Thymus (tissue), 11 donors: ENCODE results near the gene SEC14L6. TPM values are rescaled to one million over a fixed set of nuclear protein-coding genes. Genes with fewer than 3 reads are reported as not detected.
"Not testable (repeated sequence)": the region's sequence is repeated elsewhere in the genome, so short reads cannot be mapped to it uniquely, and the experiment has no call there.

Experiments used
- DNase-seq, 9 donors: peaks; one replicate each; pipeline ENCODE4 v3.0.0-alpha.2; 2013; ENCODE audit warnings: low spot score in 9 of 9, low read depth in 6 of 9, missing footprints in 1 of 9
- H3K27ac ChIP-seq, 2 donors: one replicate each; pipeline ENCODE4 v1.5.1; 2013; ENCODE audit warnings: control low read depth in 1 of 2, low read depth in 1 of 2, low read length in 1 of 2, mild to moderate bottlenecking in 1 of 2, moderate library complexity in 1 of 2
- H3K27me3 ChIP-seq, 2 donors: one replicate each; pipeline ENCODE4 v1.5.1; 2013; ENCODE audit warnings: low read length in 1 of 2; ENCODE audit not compliant: control insufficient read depth in 2 of 2, insufficient read depth in 1 of 2
- H3K36me3 ChIP-seq, 2 donors: one replicate each; pipeline ENCODE4 v1.5.1; 2013; ENCODE audit warnings: low read length in 1 of 2, mild to moderate bottlenecking in 1 of 2, moderate library complexity in 1 of 2; ENCODE audit not compliant: control insufficient read depth in 2 of 2, insufficient read depth in 2 of 2
- H3K4me1 ChIP-seq, 2 donors: one replicate each; pipeline ENCODE4 v1.5.1; 2013; ENCODE audit warnings: low read length in 2 of 2; ENCODE audit not compliant: control insufficient read depth in 2 of 2, insufficient read depth in 2 of 2
- H3K4me3 ChIP-seq, 2 donors: one replicate each; pipeline ENCODE4 v1.5.1; 2013; ENCODE audit warnings: low read length in 2 of 2, control low read depth in 1 of 2, mild to moderate bottlenecking in 1 of 2
- H3K9me3 ChIP-seq, 2 donors: one replicate each; pipeline ENCODE4 v1.5.1; 2013; ENCODE audit warnings: low read length in 1 of 2, mild to moderate bottlenecking in 1 of 2; ENCODE audit not compliant: control insufficient read depth in 2 of 2, insufficient read depth in 1 of 2
- WGBS: extraction: QIAGEN DNeasy Blood & Tissue Kit; methylation state at CpG from one replicate; pipeline ENCODE4 v1.1.7; 2013; 5-methylcytosine and 5-hydroxymethylcytosine counted together
- polyA plus RNA-seq: library from polyadenylated mRNA; stranded (reverse); fragments of 200-250 nt; gene quantifications from one replicate; pipeline ENCODE4 v1.2.3, GENCODE V29; 2013
- total RNA-seq: library from RNA; stranded (reverse); fragments of 120-200 nt; gene quantifications from one replicate; pipeline ENCODE4 v1.2.4, GENCODE V29; 2013
- donor health status: healthy.

The SEC14L6 gene
- total and polyA plus RNA-seq, 2 donors = 0.24 to 0.39 TPM

DNA sequence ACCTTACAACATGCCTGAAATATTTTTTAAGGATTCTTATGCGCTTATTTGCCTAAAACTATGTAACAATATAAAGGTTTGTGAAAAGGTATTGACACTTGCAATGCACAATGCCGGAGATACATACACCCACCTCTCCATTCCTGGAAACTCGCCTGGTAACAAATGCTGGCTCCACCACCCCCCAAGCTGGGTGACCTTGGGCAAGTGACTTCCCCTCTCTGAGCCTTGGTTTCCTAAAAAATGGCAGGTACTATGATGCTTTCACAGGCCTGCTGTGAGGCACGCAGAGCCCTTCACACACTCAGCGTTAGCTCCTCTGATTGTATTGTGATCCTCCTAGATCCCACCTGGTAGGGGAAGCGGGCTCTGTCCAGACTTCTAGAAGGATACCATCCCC lies 25.7 kb upstream of the SEC14L6 start:
- H3K4me1 ChIP-seq = peaks cover 0 to 2% of the 10 kb centered on the region in 2 donors
- no peaks in the 10 kb centered on the region for H3K9me3 ChIP-seq
- H3K4me3 ChIP-seq = no peak overlapping the region
- no peak overlapping the region for H3K27ac ChIP-seq
- H3K27me3 ChIP-seq = peaks cover 19 to 50% of the 10 kb centered on the region in 2 donors
- no peak for DNase-seq
- peaks cover 11 to 20% of the 10 kb centered on the region in 2 donors for H3K36me3 ChIP-seq
- WGBS = 92% methylated on average over 6 of the region's 6 CpGs

- DNase-seq = no peak
- Histone ChIP-seq H3K4me1 (peaks cover 0 to 1% of the 10 kb centered on the region in 2 donors), H3K36me3 (no peaks in the 10 kb centered on the region), H3K9me3 (no peaks in the 10 kb centered on the region), H3K4me3 (no peak overlapping the region), H3K27me3 (peaks cover 12 to 42% of the 10 kb centered on the region in 2 donors), H3K27ac (no peak overlapping the region)
- WGBS = 94% methylated on average over 10 of the region's 10 CpGs
These were observed 23.2 kb upstream of the SEC14L6 start for GRCh38 chr22:30569674-30570202.

DNA sequence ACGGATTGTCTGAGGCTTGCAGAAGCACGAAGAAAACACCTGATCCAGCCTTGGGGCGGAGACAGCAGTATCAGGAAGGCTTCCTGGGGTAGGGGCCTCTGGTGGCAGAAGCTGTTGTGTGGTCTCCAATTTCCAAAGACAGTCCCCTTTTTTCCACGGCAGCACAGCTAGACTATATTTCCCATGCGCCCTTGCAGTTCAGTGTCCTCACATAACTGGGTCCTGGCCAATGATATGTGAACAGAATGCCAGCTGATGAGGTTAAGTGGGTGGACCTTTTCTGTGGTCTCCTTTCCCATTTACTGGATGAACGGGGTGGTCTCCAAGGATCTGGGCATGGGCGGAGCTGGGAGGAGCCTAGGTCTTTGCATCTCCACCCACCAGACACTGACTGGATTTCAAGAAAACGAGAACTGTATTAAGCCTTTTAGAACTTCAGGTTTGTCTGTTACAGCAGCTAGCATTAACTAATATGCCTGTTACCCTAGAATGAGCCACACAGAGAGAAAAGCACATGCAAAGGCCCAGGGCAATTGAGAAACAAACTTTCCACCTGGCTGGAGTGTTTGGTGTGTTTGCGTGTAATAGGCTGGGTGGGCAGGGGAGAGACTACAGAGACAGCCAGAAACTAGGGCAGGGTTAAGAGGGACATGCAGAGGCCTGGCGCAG lies 21.7 kb upstream of the SEC14L6 start:
- Histone ChIP-seq H3K9me3 (no peaks in the 10 kb centered on the region), H3K27me3 (peaks cover 0 to 36% of the 10 kb centered on the region in 2 donors), H3K4me3 (no peak overlapping the region), H3K4me1 (no peaks in the 10 kb centered on the region), H3K36me3 (no peaks in the 10 kb centered on the region), H3K27ac (no peak overlapping the region)
- DNase-seq = no peak
- 84% methylated on average over 10 of the region's 10 CpGs for WGBS

- not testable (repeated sequence) for H3K4me3 ChIP-seq, H3K36me3 ChIP-seq
- 93% methylated on average over 6 of the region's 6 CpGs for WGBS
These were observed 20.7 kb upstream of the SEC14L6 start for GRCh38 chr22:30567277-30567676.

GRCh38 chr22:30566125-30566524 lies 19.6 kb upstream of the SEC14L6 start:
- Histone ChIP-seq H3K4me3 (no peak overlapping the region), H3K9me3 (no peaks in the 10 kb centered on the region), H3K36me3 (no peaks in the 10 kb centered on the region), H3K27ac (no peak overlapping the region), H3K27me3 (peaks cover 0 to 19% of the 10 kb centered on the region in 2 donors), H3K4me1 (no peaks in the 10 kb centered on the region)
- WGBS = 83% methylated on average over 7 of the region's 7 CpGs
- DNase-seq = no peak

More at GRCh38 chr22:30567277-30567676, 20.7 kb upstream of the SEC14L6 start:
- H3K27ac ChIP-seq, DNase-seq, H3K9me3 ChIP-seq, H3K4me1 ChIP-seq: not testable (repeated sequence)
- peaks cover 0 to 26% of the 10 kb centered on the region in 2 donors for H3K27me3 ChIP-seq

DNA sequence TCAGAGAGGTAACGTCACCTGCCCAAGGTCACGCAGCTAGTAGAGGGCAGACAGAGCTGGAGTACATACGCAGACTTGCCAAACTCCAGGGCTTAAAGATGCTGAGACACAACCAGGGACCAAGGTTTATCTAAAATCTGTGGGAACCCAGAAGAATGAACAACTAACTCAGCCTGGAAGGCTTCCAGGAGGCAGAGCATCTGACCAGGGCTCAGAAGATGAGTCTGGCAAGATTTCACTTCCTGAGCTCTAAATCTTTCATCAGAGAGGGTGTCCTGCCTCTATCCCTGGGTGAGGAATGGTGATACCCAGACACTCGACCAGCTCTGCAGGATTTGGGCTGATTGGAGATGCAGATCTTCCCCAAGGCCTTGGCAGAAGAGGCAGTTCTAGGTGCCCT lies 18.8 kb upstream of the SEC14L6 start:
- WGBS = 90% methylated on average over 4 of the region's 4 CpGs
- H3K27ac ChIP-seq = no peak overlapping the region
- no peak for DNase-seq

DNA sequence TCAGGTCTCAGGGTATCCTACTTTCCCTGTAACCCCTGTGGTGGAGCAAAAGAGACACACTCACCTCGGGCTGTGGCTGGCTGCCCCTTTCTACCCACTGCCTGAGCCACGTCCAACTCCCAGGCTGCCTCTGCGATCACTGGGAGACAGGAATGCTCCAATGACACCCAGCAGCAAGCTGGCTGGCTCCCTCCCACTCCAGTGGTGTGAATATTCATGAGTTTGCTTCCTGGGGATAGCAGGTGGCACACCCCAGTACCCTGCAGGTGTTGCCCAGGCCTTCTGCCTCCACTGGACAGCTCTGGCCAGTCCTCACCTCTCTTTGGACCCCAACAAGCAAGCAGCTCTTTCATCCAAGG lies 18.2 kb upstream of the SEC14L6 start:
- DNase-seq = no peak
- no peaks in the 10 kb centered on the region for H3K9me3 ChIP-seq
- no peak overlapping the region for H3K4me3 ChIP-seq
- H3K4me1 ChIP-seq = no peaks in the 10 kb centered on the region
- H3K27me3 ChIP-seq = peaks cover 0 to 16% of the 10 kb centered on the region in 2 donors
- WGBS = 68% methylated on average over 3 of the region's 3 CpGs
- no peaks in the 10 kb centered on the region for H3K36me3 ChIP-seq
- H3K27ac ChIP-seq = no peak overlapping the region

More for the DNA sequence above, 18.8 kb upstream of the SEC14L6 start:
- Histone ChIP-seq H3K27me3 (peaks cover 0 to 16% of the 10 kb centered on the region in 2 donors), H3K9me3 (no peaks in the 10 kb centered on the region), H3K4me1 (no peaks in the 10 kb centered on the region), H3K36me3 (no peaks in the 10 kb centered on the region), H3K4me3 (no peak overlapping the region)

DNA sequence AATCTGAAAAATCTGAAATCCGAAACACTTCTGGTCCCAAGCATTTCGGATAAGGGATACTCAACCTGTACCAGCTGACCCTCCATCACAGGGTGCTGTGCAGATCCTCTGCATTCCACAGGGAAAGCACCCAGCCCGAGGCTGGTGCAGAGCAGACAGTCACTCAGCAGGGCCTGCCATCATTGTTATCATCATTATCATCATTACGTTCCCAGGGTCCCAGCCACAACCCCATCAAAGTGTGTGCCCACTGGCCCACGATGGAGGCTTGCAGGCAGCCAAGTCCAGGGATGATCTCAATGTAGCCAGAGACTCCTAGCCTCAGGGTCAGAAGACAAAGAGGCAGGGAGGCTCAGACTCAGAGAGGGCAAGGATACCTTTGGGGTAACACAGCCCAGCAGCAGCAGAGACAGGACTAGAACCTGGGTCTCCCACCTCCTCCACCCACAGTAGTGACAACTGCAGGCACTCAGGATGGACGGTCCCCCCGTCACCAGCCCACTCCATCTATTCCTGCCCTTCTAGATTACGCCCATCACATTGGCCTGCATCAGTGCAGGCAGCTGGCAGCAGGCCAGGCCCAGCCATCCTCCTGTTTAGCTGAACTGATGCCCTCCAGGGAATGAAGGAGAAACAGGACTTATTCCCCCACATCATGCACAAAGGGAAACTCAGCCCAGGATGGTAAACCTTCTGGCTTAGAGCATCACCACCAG lies 17.7 kb upstream of the SEC14L6 start:
- H3K36me3 ChIP-seq = no peaks in the 10 kb centered on the region
- H3K4me1 ChIP-seq = no peaks in the 10 kb centered on the region
- H3K4me3 ChIP-seq = no peak overlapping the region
- H3K9me3 ChIP-seq = no peaks in the 10 kb centered on the region
- 88% methylated on average over 8 of the region's 8 CpGs for WGBS
- H3K27ac ChIP-seq = no peak overlapping the region
- DNase-seq = no peak
- peaks cover 0 to 13% of the 10 kb centered on the region in 2 donors for H3K27me3 ChIP-seq

GRCh38 chr22:30562366-30562765 lies 15.8 kb upstream of the SEC14L6 start:
- Histone ChIP-seq H3K36me3 (no peaks in the 10 kb centered on the region), H3K27ac (no peak overlapping the region), H3K4me3 (no peak overlapping the region), H3K27me3 (peaks cover 0 to 10% of the 10 kb centered on the region in 2 donors), H3K9me3 (no peaks in the 10 kb centered on the region), H3K4me1 (no peaks in the 10 kb centered on the region)
- WGBS = 91% methylated on average over 6 of the region's 6 CpGs
- no peak for DNase-seq
